Peyer's patch (tissue), 4 donors: ENCODE measurements around the gene CTSW. TPM values are rescaled to one million over a fixed set of nuclear protein-coding genes. Genes with fewer than 3 reads are reported as not detected.

Experiments
- DNase-seq, 3 donors: peaks; one replicate each; pipeline ENCODE4 v3.0.0-alpha.2; 2017 to 2019
- H3K27ac ChIP-seq, 4 donors: fragments of 200-600 bp; sonication (generic); one replicate each; pipeline ENCODE4 v1.5.1; 2016 to 2019
- H3K27me3 ChIP-seq, 2 donors: fragments of 200-600 bp; sonication (generic); one replicate each; pipeline ENCODE4 v1.5.1; 2019
- H3K36me3 ChIP-seq, 3 donors: fragments of 200-600 bp; sonication (generic); one replicate each; pipeline ENCODE4 v1.5.1; 2016 to 2019
- H3K4me1 ChIP-seq, 4 donors: fragments of 200-600 bp; sonication (generic); one replicate each; pipeline ENCODE4 v1.5.1; 2016 to 2019
- H3K4me3 ChIP-seq, 4 donors: fragments of 200-600 bp; sonication (generic); 1 replicate in 3 of 4; 2 replicates in 1 of 4; pipeline ENCODE4 v1.5.1; 2016 to 2019; ENCODE audit warnings: mild to moderate bottlenecking in 1 of 4
- H3K9me3 ChIP-seq, 4 donors: fragments of 200-600 bp; sonication (generic); one replicate each; pipeline ENCODE4 v1.5.1; 2016 to 2019; ENCODE audit warnings: mild to moderate bottlenecking in 1 of 4
- CTCF ChIP-seq, 6 experiments: fragments of 450-650 bp in 4 of 6; fragments of 200-600 bp in 2 of 6; sonication (generic) in 1 of 6; IDR thresholded peaks; one replicate each; pipeline ENCODE4 v1.5.1; 2017 to 2019; ENCODE audit warnings: antibody characterized with exemption in 6 of 6, mild to moderate bottlenecking in 3 of 6, moderate library complexity in 1 of 6
- POLR2A ChIP-seq, 2 donors: fragments of 450-650 bp; IDR thresholded peaks; one replicate each; pipeline ENCODE4 v1.5.1; 2017; ENCODE audit warnings: antibody characterized with exemption in 2 of 2, mild to moderate bottlenecking in 2 of 2, moderate library complexity in 2 of 2
- total RNA-seq, 4 donors: library from RNA; depleted of rRNA; stranded (reverse); fragments of >200 nt; gene quantifications; one replicate each; pipeline ENCODE4 v1.1.0, GENCODE V29; 2016

The CTSW gene
- total RNA-seq, 4 donors from 2014 or later, result 1.3 to 1.9 TPM; not detected in 2

GRCh38 chr11:65925397-65925796 lies 45.8 kb downstream of the CTSW start:
- peaks cover 0 to 17% (median 7%) of the 10 kb centered on the region in 4 donors for H3K4me1 ChIP-seq
- no peak overlapping the region for H3K27ac ChIP-seq
- no peaks in the 10 kb centered on the region for H3K27me3 ChIP-seq
- H3K9me3 ChIP-seq, result no peaks in the 10 kb centered on the region
- no peak overlapping the region for H3K4me3 ChIP-seq
- TF ChIP-seq POLR2A (IDR thresholded peaks at IDR 0.05) (no peak), CTCF (IDR thresholded peaks at IDR 0.05) (no peak)
- DNase-seq, result no peak
- H3K36me3 ChIP-seq, result peaks cover 0 to 18% (median 0%) of the 10 kb centered on the region in 3 donors

- Histone ChIP-seq H3K36me3 (peaks cover 0 to 1% (median 0%) of the 10 kb centered on the region in 3 donors), H3K4me1 (peaks cover 0 to 8% (median 3%) of the 10 kb centered on the region in 4 donors), H3K9me3 (no peaks in the 10 kb centered on the region), H3K4me3 (peak overlapping the region in 3 of 4 donors; percentile 14 to 29 (median 24)), H3K27me3 (no peaks in the 10 kb centered on the region), H3K27ac (peak overlapping the region; percentile 72 to 83 (median 78))
- TF ChIP-seq CTCF (IDR thresholded peaks at IDR 0.05) (no peak), POLR2A (IDR thresholded peaks at IDR 0.05) (no peak)
- DNase-seq, result peak in 2 of 3 donors; percentile 90
Measured at GRCh38 chr11:65927904-65928397, 48.3 kb downstream of the CTSW start.

GRCh38 chr11:65928667-65929066 lies 49.0 kb downstream of the CTSW start:
- Histone ChIP-seq H3K4me1 (peaks cover 0 to 8% (median 3%) of the 10 kb centered on the region in 4 donors), H3K36me3 (no peaks in the 10 kb centered on the region), H3K4me3 (peak overlapping the region in 1 of 4 donors; percentile 29), H3K27me3 (no peaks in the 10 kb centered on the region), H3K27ac (peak overlapping the region; percentile 48 to 83 (median 75)), H3K9me3 (no peaks in the 10 kb centered on the region)
- no peak for TF ChIP-seq POLR2A (IDR thresholded peaks at IDR 0.05)
- TF ChIP-seq CTCF (IDR thresholded peaks at IDR 0.05), result no peak
- DNase-seq, result no peak

GRCh38 chr11:65931773-65932557 lies 52.3 kb downstream of the CTSW start:
- no peaks in the 10 kb centered on the region for H3K27me3 ChIP-seq
- DNase-seq, result no peak
- no peak overlapping the region for H3K4me3 ChIP-seq
- TF ChIP-seq POLR2A (IDR thresholded peaks at IDR 0.05) (no peak), CTCF (IDR thresholded peaks at IDR 0.05) (no peak)
- no peaks in the 10 kb centered on the region for H3K36me3 ChIP-seq
- peaks cover 0 to 8% (median 3%) of the 10 kb centered on the region in 4 donors for H3K4me1 ChIP-seq
- no peaks in the 10 kb centered on the region for H3K9me3 ChIP-seq
- no peak overlapping the region for H3K27ac ChIP-seq

GRCh38 chr11:65932558-65932919 lies 52.9 kb downstream of the CTSW start:
- H3K4me1 ChIP-seq, result peaks cover 0 to 5% (median 3%) of the 10 kb centered on the region in 4 donors
- no peak for TF ChIP-seq CTCF (IDR thresholded peaks at IDR 0.05)
- TF ChIP-seq POLR2A (IDR thresholded peaks at IDR 0.05), result no peak
- no peak overlapping the region for H3K27ac ChIP-seq
- no peak overlapping the region for H3K4me3 ChIP-seq
- H3K9me3 ChIP-seq, result no peaks in the 10 kb centered on the region
- no peaks in the 10 kb centered on the region for H3K36me3 ChIP-seq
- no peaks in the 10 kb centered on the region for H3K27me3 ChIP-seq
- no peak for DNase-seq

Other genes with a start within 250 kb of the CTSW start
- 10 to 100 TPM; 18.0 to 48.7 (median 24.7) TPM for gene SIPA1, start 241.7 kb upstream of the CTSW start, total RNA-seq
- gene RELA, start 216.9 kb upstream of the CTSW start, total RNA-seq, result 10 to 100 TPM; 46.6 to 86.9 (median 59.7) TPM
- gene KAT5, start 167.6 kb upstream of the CTSW start, total RNA-seq, result 100 to 1,000 TPM in 1 of 4 donors, 10 to 100 TPM in 3; 55.9 to 137 (median 80.3) TPM
- 10 to 100 TPM; 27.2 to 98.2 (median 35.4) TPM for gene RNASEH2C, start 159.0 kb upstream of the CTSW start, total RNA-seq
- 10 to 100 TPM; 14.9 to 35.8 (median 35.0) TPM for gene AP5B1, start 98.9 kb upstream of the CTSW start, total RNA-seq
- 10 to 100 TPM; 14.9 to 33.2 (median 29.8) TPM for gene OVOL1, start 92.8 kb upstream of the CTSW start, total RNA-seq
- 1 to 10 TPM in 3 of 4 donors, not detected in 1; 1.7 to 6.7 (median 6.4) TPM for gene SNX32, start 45.9 kb upstream of the CTSW start, total RNA-seq
- gene CFL1, start 21.7 kb upstream of the CTSW start, total RNA-seq, result 1,000 to 10,000 TPM in 3 of 4 donors, 100 to 1,000 TPM in 1; 961 to 2,313 (median 1,456) TPM
- 100 to 1,000 TPM in 1 of 4 donors, 10 to 100 TPM in 3; 68.3 to 101 (median 78.9) TPM for gene MUS81, start 19.4 kb upstream of the CTSW start, total RNA-seq
- 10 to 100 TPM in 3 of 4 donors, 1 to 10 TPM in 1; 4.4 to 75.1 (median 12.1) TPM for gene EFEMP2, start 7.0 kb upstream of the CTSW start, total RNA-seq
- 100 to 1,000 TPM; 100 to 173 (median 122) TPM for gene FIBP, start 8.6 kb downstream of the CTSW start, total RNA-seq
- gene CCDC85B, start 10.8 kb downstream of the CTSW start, total RNA-seq, result 10 to 100 TPM in 1 of 4 donors, 1 to 10 TPM in 3; 3.5 to 12.4 (median 7.4) TPM
- gene FOSL1, start 20.6 kb downstream of the CTSW start, total RNA-seq, result 1 to 10 TPM in 3 of 4 donors, not detected in 1; 1.5 to 7.4 (median 1.7) TPM
- 10 to 100 TPM in 2 of 4 donors, 1 to 10 TPM in 2; 8.3 to 20.6 (median 12.1) TPM for gene C11orf68, start 39.2 kb downstream of the CTSW start, total RNA-seq
- 100 to 1,000 TPM in 1 of 4 donors, 10 to 100 TPM in 3; 32.6 to 112 (median 57.5) TPM for gene DRAP1, start 39.6 kb downstream of the CTSW start, total RNA-seq
- not detected for gene TSGA10IP, start 65.6 kb downstream of the CTSW start, total RNA-seq
- gene SART1, start 81.9 kb downstream of the CTSW start, total RNA-seq, result 10 to 100 TPM; 14.4 to 61.9 (median 26.4) TPM
- gene EIF1AD, start 122.3 kb downstream of the CTSW start, total RNA-seq, result 10 to 100 TPM; 15.1 to 66.0 (median 23.7) TPM
- 10 to 100 TPM; 25.4 to 42.4 (median 27.7) TPM for gene BANF1, start 122.7 kb downstream of the CTSW start, total RNA-seq
- gene CST6, start 132.2 kb downstream of the CTSW start, total RNA-seq, result not detected
- gene CATSPER1, start 146.6 kb downstream of the CTSW start, total RNA-seq, result not detected
- not detected for gene GAL3ST3, start 169.3 kb downstream of the CTSW start, total RNA-seq
- 100 to 1,000 TPM; 127 to 340 (median 171) TPM for gene SF3B2, start 172.5 kb downstream of the CTSW start, total RNA-seq
- 10 to 100 TPM; 10.3 to 52.0 (median 22.3) TPM for gene PACS1, start 190.4 kb downstream of the CTSW start, total RNA-seq